ENCODE data around the gene TTC32.
"Not testable (repeated sequence)": the region's sequence is repeated elsewhere in the genome, so short reads cannot be mapped to it uniquely, and the experiment has no call there.

Gene TTC32

DNA sequence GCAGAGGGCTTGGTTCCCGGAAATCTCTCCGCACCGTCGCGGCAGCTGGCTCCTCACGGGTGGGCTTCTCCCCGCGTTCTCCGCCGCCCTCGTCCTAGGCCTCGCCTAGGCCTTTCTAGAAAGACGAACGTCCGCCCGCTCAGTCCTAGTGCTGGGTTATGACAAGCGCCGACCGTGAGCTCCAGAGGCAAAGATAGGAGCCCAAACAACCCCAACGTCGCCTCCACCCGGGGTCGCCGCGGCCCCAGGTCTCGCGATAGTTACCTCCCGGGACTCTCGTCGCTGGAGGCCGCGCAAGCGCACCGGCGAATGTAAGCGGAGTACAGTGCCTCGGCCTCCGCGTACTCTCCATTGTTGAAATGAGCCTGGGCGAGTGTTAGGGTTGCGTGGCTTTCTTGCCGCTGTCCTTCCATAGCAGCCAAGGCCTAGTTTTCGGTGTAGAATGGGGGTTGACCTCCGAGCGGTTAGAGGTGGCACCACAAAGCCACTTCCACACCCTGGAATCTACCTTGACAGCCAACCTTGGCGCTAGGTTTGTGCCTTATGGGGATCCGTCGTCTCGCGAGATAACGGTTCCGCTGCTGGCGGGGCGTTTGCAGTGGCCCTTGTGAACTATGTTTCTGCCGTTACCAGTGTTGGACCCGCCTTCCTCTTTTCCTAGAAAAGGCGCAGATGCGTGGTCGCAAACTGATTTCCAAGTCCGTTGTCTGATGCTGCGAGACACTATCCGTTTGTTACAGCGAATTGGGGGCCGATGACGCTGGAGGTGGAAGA, at the start of gene TTC32:
TTC32 (minus strand) TSS at position 542 of the 774 bp plus-strand sequence; CDS start at position 413, 129 bp downstream.
- FAIRE-seq (peak; percentile 81), DNase-seq (ENCODE audit: insufficient read length, low spot score) (peak; percentile 96)

DNA sequence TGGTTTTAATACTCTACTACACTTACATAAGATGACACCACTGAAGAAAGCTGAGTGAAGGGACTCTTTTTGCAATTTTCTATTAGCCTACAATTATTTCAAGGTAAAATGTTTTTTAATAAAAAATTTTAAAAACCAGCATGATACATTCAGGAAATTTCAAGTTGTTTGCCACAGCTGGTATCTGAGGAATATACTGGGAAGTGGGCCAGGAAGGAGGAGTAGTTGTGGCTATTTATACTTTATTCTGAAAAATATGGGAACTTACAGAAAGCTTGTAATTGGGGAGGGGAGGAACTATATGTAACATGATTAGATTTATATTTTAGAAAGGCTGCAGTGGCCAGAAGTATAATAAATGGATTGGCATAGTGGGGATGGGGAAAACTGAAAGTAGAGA, 47.3 kb upstream of the TTC32 start:
- DNase-seq (ENCODE audit: insufficient read length, low spot score), result no peak
- no peak for FAIRE-seq

DNA sequence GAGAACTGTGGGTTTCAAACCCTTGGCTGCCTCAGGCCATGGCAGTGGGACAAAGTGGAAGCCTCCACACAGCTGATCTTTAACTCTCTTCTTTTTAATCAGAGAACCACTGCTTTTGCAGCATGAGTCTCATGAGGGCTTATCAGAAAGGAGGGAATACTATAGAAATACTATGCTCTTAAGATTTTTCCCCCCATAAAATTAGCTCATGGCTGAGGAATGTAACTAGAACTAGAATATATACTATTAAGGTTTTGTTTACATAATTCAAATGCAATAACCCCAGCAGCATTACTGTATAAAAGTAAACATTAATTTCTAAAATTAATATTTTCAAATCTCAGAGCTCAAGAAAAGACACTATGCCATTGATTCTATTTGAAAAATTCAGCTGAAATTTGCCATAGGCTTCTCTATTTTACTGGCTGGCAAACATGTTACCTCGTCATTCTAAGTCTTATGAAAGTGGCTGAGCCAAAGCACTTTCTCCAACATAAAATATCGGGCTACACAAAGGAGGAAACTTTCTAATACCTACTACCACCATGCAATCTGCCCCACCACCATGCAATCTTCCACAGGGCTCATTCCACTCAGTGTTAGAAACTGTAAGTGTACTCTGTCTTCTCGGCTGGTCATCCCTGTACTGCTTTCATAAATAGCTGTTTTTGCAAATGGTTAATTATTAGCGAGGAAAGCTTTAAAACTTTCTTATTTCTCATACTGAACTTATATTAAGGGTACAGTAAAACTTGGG, 45.6 kb upstream of the TTC32 start:
- no peak for DNase-seq (ENCODE audit: insufficient read length, low spot score)
- no peak for FAIRE-seq

DNA sequence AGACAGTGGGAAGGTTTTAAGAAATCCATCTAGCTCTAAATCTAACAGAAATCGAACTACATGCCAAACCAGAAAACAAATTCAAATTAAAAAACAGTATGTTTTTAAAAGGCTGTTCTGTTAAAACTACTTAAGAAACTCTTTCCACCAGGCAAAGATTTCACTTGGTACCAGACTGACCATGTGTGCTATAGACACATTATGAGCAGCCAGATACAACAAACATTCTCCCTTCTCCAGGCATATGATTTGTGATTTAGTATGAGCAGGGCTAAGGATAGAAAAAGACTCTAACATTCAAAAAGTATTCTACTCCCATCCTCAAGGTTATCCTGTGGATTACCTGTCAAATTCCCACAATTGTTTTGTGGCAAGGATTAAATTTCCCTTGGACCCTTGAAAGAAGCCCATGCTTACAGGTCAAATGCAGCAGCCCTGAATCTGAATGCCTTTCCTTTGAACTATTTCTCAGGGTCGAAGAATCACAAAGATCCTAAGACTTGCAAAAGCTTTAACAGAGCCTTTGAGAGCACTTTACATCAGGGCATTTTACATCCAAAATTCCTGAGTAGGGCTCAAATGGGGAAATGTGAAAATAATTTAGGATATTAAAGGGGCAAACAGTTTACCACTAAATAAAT, 42.5 kb upstream of the TTC32 start:
- no peak for DNase-seq (ENCODE audit: insufficient read length, low spot score)
- FAIRE-seq, result no peak

DNA sequence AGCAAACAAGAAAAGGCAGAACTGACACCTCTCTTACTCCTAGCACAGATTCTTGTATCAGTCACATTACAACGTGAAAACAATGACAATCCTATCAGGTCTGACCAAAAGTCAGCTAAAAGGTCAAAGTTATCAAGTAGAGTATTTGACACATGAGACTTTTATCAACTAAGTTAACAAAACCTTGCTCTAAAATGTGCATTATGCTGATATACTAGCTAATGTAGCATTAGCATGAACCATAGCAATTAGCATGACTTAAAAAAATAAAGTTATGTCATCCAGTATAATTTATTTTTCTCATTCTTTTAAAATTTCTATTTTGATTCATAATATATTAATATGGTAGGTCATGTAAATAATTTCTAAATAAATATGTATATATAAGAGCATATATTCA, 41.4 kb upstream of the TTC32 start:
- DNase-seq (ENCODE audit: insufficient read length, low spot score), result no peak
- FAIRE-seq, result no peak

DNA sequence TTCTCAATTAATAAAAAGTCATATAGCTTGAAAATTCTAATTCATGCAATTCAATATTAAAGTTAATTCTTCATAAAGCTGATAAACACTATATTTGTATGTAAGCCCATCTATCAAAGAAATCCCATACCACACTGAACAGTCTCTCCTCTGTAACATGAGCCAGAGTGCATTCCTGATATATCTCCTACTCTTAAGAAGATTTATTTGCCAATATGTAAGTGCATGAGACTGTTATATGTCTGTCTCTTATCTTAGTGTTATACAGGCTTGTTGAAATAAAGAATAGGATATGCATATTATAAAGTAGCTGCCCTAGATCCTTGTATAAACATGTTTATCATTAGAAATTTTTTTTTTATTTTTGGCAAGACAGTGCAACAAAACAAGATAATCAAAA, 40.4 kb upstream of the TTC32 start:
- no peak for FAIRE-seq

DNA sequence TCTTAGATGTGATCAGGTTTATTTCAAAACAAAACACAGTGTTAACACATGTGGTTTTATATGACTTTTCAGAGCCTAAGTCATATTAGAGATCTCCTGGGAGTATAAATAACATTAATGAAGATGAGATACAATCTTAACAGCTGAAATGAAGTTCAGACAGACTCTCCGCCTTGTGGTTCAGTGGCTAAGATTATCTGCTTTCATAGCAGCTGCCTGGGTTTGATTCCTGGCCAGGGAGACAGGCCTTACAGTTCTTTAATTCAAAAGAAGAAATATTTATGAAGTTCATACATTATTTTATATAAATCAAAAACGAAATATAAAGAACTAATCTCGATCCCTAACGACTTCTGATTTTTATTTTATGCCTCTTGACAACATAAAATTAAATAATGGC, 35.2 kb upstream of the TTC32 start:
- FAIRE-seq (no peak), DNase-seq (ENCODE audit: insufficient read length, low spot score) (no peak)

More for the DNA sequence above, 40.4 kb upstream of the TTC32 start:
- no peak for DNase-seq (ENCODE audit: insufficient read length, low spot score)

DNA sequence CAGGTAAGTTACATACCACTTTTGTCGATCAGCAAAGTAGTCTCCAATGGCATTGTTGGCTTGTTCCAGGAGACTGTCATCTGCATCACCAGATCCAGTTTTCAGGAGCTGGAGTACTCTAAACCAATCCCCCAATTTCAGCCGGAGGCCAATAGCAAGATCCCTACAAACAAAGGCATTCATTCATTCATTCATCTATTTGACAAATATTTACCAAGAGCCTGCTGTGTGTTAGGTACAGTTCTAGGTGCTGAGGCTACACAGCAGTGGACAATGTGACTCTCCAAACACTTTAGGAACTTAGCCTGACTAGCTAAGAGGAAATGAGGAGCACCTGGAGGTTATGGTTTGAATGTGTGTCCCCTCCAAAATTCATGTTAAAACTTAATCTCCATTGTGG, 34.4 kb upstream of the TTC32 start:
- DNase-seq (ENCODE audit: insufficient read length, low spot score), result no peak
- peak; percentile 33 for FAIRE-seq

DNA sequence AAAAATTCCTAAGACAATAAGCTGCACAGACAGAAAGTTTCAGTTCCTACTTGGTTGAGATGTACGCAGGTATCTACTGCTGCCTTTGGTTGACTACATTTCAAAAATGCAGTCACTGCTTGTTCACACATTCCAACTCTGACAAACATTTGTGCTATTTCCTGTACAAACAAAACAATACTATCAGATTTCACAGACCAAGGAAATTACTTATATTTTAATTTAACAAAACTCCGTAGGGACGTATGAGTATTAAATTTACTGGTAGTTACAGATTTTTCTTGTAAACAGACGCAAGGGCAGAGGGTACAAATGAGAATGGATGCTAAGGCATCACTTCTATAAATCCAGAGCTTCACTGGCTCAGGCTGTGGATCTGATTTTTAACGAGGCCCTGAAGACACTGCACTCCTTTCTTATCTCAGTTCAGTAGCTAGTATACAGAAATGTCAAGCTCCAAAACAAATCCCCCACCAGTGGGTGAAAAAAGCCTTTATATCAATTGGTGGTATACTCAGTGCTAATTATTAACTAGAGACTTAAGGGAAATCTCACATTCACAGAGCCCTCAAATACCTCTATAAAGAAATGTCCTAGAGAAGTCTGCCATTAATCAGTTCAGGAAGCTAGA, 31.7 kb upstream of the TTC32 start:
- peak; percentile 84 for FAIRE-seq
- DNase-seq (ENCODE audit: insufficient read length, low spot score), result peak; percentile 44

DNA sequence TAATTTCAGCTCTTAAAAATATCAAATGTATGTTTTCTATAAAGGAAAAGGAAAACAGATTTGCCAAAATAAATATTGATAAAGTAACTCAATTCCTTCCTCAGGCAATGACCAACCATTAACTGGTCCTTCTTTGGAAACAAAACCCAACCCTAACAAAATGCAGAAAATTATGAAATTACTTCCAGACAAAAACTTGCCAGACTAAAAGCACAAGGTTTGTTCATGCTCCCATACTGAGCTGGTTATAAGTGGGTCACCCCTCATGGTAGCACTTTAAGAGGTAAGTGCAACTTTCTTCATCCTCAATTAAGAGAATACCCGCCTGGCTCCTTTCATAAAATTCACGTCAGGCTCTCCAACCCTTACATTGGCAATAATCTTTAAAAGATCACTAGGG, 31.1 kb upstream of the TTC32 start:
- FAIRE-seq, result no peak
- no peak for DNase-seq (ENCODE audit: insufficient read length, low spot score)

DNA sequence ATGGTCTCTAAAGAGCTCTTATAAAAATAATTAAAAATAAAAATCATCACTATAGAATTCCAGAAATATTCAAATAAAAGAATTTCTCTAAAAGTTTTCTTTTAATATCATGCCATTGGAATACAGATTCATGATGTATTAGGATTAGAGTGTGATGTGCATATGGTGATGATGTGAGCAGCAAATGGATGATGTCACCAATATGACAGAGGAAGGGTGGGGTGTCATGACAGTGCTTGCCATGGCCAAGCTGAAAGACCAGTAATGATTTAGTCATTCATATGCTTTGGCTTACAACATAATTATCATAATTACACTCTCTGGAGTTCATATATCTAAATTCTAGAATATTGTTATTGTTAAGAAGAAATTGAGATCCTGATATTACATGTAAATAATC, 27.4 kb upstream of the TTC32 start:
- FAIRE-seq, result no peak

DNA sequence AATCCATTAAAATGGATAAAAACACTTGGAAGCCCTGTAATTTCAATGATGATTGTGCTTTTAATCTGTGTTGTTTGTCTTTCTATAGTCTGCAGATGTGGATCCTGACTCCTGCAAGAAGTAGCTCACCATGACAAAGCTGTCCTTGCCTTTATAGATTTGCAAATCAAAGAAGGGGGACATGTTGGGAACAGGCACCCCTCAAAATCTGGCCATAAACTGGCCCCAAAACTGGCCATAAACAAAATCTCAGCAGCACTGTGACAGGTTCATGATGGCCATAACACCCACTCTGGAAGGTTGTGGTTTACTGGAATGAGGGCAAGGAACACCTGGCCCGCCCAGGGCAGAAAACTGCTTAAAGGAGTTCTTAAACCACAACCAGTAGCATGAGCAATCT, 26.0 kb upstream of the TTC32 start:
- DNase-seq (ENCODE audit: insufficient read length, low spot score); FAIRE-seq: not testable (repeated sequence)

More for the DNA sequence above, 27.4 kb upstream of the TTC32 start:
- no peak for DNase-seq (ENCODE audit: insufficient read length, low spot score)

DNA sequence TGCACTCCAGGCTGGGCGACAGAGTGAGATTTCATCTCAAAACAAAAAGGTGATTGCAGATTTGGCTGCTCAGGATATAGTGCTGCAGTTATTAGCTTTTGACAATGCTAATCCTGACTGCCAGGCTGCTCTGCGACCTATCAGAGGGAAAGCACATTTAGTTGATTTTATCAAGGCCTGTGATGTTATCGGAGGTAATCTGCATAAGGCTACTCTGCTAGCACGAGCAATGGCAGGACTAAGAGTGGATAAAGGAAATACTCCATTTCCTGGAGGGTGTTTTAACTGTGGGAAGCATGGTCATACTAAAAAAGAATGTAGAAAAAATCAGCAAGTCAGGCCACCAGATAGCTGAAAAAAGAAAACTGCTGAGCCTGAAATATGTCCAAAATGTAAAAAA, 22.7 kb upstream of the TTC32 start:
- DNase-seq (ENCODE audit: insufficient read length, low spot score); FAIRE-seq: not testable (repeated sequence)

DNA sequence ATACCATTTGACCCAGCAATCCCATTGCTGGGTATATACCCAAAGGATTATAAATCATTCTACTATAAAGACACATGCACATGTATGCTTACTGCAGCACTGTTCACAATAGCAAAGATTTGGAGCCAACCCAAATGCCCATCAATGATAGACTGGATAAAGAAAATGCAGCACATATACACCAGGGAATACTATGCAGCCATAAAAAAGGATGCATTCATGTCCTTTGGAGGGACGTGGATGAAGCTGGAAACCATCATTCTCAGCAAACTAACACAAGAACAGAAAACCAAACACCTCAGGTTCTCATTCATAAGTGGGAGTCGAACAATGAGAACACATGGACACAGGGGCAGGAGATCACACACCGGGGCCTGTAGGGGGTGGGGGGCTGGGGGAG, 20.4 kb upstream of the TTC32 start:
- not testable (repeated sequence) for DNase-seq (ENCODE audit: insufficient read length, low spot score); FAIRE-seq

DNA sequence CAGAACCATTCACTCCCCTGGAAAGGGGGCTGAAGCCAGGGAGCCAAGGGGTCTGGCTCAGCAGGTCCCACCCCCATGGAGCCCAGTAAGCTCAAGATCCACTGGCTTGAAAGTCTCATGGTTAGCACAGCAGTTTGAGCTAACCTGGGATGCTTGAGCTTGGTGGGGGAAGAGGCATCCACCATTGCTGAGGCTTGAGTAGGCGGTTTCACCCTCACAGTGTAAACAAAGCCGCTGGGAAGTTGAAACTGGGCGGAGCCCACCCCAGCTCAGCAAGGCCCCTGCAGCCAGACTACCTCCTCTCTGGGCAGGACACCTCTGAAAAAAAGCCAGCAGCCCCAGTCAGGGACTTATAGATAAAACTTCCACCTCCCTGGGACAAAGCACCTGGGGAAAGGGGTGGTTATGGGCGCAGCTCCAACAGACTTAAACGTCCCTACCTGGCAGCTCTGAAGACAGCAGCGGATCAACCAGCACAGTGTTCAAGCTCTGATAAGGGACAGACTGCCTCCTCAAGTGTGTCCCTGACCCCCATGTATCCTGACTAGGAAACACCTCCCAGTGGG, 14.7 kb upstream of the TTC32 start:
- FAIRE-seq (no peak), DNase-seq (ENCODE audit: insufficient read length, low spot score) (no peak)

DNA sequence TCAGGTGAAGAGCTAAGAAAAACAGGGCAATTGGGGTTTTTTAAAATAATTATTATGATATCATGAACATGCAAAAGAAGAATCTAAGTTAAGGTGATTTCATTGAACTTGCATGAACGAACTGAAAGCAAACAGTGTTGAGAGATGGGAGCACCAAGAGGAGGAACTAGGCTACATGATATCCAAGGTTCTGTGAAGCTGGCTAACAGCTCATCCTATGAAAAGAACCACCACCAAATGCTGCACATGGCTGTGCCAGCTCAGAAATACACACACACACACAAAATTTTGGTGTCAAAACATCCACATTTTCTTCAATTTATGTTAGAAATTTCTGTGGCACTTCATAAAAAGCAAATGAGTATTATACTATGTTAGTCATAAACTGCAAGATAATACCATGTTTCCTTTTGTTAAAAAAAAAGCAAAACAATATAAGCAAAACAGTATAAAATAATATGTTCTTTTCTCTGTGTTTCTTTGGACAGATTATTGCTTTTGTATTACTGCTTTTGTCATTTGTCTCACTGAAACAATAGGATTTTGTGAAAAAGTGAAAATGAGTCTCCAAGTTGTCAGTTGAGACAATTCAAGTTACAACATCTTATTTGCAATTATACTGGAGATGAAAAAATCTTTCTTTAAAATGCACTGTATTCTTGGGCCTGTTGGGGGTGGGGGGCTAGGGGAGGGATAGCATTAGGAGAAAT, 12.6 kb upstream of the TTC32 start:
- DNase-seq (ENCODE audit: insufficient read length, low spot score) (no peak), FAIRE-seq (no peak)

DNA sequence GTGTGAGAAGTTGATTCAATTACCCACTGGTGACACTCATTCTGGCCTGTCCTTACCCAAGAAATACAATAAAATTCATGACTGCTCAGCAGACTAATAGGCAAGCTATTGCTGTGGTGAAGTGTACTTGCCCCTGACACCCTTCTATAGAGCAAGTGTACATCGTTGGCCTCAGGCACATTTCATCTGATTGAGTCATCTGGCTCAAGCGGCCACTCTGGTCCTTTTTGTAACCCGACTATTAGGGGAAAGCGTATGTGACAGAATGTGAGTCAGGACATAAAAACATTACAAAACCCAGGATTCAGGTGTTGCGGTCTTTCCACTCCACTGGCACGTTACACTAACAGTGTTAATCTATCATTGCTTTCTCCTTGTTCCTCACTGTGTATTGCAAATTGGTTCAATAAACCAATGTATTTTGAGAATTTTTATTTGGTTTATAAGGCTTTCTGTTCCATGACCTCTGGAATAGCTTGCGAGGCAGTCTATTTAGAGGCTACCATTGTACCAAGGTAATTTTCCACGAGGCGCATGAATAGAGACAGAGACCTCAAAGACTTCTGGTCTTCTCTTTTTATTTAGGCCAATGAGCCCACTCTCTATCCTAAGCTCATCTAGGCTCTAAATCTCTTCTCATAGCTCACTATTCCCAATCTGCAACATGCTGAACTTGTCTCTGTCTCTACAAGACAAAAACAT, 10.2 kb upstream of the TTC32 start:
- FAIRE-seq (peak; percentile 97), DNase-seq (ENCODE audit: insufficient read length, low spot score) (peak; percentile 81)

DNA sequence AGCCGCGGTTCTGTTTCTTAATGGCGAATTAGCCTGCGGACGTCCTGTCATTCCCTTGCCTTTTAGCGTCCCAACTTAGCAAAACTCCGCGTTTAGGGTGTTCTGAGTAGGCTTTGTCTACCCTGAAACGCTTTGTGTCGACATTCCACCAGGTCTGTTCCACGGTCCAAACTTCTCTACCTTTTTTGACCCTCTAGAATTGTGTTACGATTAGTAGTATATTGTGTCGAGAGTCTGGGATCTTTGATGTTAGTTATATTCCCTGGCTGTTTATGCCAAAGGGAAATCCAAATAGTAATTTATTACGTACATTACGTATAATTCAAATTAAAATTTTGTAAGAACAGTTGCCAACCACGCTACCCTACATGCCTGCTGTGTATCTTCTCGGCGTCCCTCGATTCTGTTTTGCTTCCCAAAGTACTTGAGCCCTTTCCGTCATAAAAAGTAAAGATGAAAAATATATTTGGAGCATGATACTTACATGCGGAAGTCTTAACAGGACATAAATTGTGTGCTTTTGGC, 495 bp upstream of the TTC32 start:
- DNase-seq (ENCODE audit: insufficient read length, low spot score), result no peak
- no peak for FAIRE-seq

DNA sequence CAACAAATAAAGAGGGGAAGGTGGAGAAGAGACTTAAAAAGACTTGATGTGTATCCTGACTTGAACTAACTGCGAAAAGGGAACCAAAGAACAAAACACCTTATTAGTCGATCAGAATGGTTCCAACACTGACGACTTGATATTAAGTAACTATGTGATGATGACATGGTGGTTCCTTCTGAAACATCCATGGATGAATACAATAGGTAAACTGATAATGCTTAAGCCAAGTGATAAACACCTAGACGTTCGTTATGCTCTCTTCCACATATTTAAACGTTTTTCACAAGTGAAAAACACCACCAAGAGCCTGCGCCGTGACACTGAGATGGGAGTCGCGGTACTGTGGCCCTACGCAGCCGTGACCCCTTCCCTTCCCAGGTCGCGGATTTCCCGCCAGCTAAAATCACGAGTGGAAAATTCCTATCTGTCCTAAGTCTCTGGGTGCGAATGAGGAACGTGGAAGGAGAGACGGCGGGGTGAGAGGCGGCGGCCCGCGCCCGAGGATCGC, 797 bp downstream of the TTC32 start:
- DNase-seq (ENCODE audit: insufficient read length, low spot score), result no peak

More for the DNA sequence above, 797 bp downstream of the TTC32 start:
- no peak for FAIRE-seq
